HepG2 (cell line): ENCODE measurements around the gene SRCAP. TPM values are rescaled to one million over a fixed set of nuclear protein-coding genes. Genes with fewer than 3 reads are reported as not detected.

Experiments
- CCDC6 ChIP-seq: sonication (generic); formaldehyde crosslinking; IDR thresholded peaks from 2 replicates; pipeline ENCODE4 v1.8.1; 2022; ENCODE audit warnings: mild to moderate bottlenecking, missing genetic modification reagents, moderate library complexity
- DPF2 ChIP-seq: sonication (generic); formaldehyde crosslinking; IDR thresholded peaks from 2 replicates; pipeline ENCODE4 v1.4.0; 2020; ENCODE audit warnings: mild to moderate bottlenecking, low read depth, missing genetic modification reagents, borderline replicate concordance
- HOXA9 ChIP-seq: sonication (generic); formaldehyde crosslinking; IDR thresholded peaks from 2 replicates; pipeline ENCODE4 v1.8.1; 2022; ENCODE audit warnings: missing genetic modification reagents, mild to moderate bottlenecking, moderate library complexity, borderline replicate concordance
- ISL2 ChIP-seq: sonication (generic); formaldehyde crosslinking; IDR thresholded peaks from 2 replicates; pipeline ENCODE4 v1.5.0; 2020; ENCODE audit warnings: missing genetic modification reagents
- KMT2A ChIP-seq: sonication (generic); formaldehyde crosslinking; IDR thresholded peaks from 2 replicates; pipeline ENCODE4 v1.4.0; 2020; ENCODE audit warnings: missing genetic modification reagents
- KMT2B ChIP-seq: IDR thresholded peaks from 2 replicates; pipeline ENCODE4 v1.6.1; 2016; ENCODE audit warnings: missing genetic modification reagents, missing compliant biosample characterization
- MED13 ChIP-seq: sonication (generic); formaldehyde crosslinking; IDR thresholded peaks from 2 replicates; pipeline ENCODE4 v1.5.0; 2020; ENCODE audit warnings: missing genetic modification reagents
- PAF1 ChIP-seq: IDR thresholded peaks from 2 replicates; pipeline ENCODE4 v1.6.1; 2016; ENCODE audit warnings: missing genetic modification reagents, missing compliant biosample characterization
- RBM22 ChIP-seq: fragments of 200-400 bp; formaldehyde crosslinking; optimal IDR thresholded peaks from 2 replicates; pipeline ENCODE3; 2017; ENCODE audit warnings: mild to moderate bottlenecking, low read length, moderate library complexity
- RNF2 ChIP-seq: fragments of 450-650 bp; conservative IDR thresholded peaks from 2 replicates; pipeline ENCODE4 v1.6.1; 2016; ENCODE audit warnings: low read depth
- SSRP1 ChIP-seq: IDR thresholded peaks from 2 replicates; pipeline ENCODE4 v1.6.1; 2016; ENCODE audit warnings: control low read depth
- TRIM24 ChIP-seq: sonication (generic); formaldehyde crosslinking; IDR thresholded peaks from 2 replicates; pipeline ENCODE4 v1.8.0; 2022; ENCODE audit warnings: mild to moderate bottlenecking, missing genetic modification reagents
- WIZ ChIP-seq: sonication (generic); formaldehyde crosslinking; IDR thresholded peaks from 2 replicates; pipeline ENCODE4 v1.5.1; 2020; ENCODE audit warnings: mild to moderate bottlenecking, missing genetic modification reagents
- ZNF230 ChIP-seq: sonication (generic); formaldehyde crosslinking; IDR thresholded peaks from 2 replicates; pipeline ENCODE4 v1.4.0; 2020; ENCODE audit warnings: mild to moderate bottlenecking, missing genetic modification reagents
- ZNF234 ChIP-seq: sonication (generic); formaldehyde crosslinking; conservative IDR thresholded peaks from 2 replicates; pipeline ENCODE4 v1.5.1; 2020; ENCODE audit warnings: mild to moderate bottlenecking, missing genetic modification reagents
- ZNF432 ChIP-seq: sonication (generic); formaldehyde crosslinking; IDR thresholded peaks from 2 replicates; pipeline ENCODE4 v1.5.0; 2020; ENCODE audit warnings: missing genetic modification reagents, mild to moderate bottlenecking, borderline replicate concordance
- ZNF441 ChIP-seq: sonication (generic); formaldehyde crosslinking; IDR thresholded peaks from 2 replicates; pipeline ENCODE4 v1.7.0; 2021; ENCODE audit warnings: missing genetic modification reagents, borderline replicate concordance
- ZNF468 ChIP-seq: sonication (generic); formaldehyde crosslinking; IDR thresholded peaks from 2 replicates; pipeline ENCODE4 v1.8.0; 2022; ENCODE audit warnings: mild to moderate bottlenecking, moderate library complexity, missing genetic modification reagents
- ZNF563 ChIP-seq: sonication (generic); formaldehyde crosslinking; IDR thresholded peaks from 2 replicates; pipeline ENCODE4 v1.8.0; 2022; ENCODE audit warnings: mild to moderate bottlenecking, moderate library complexity, missing genetic modification reagents
- polyA plus RNA-seq, 8 experiments: library from polyadenylated mRNA; depleted of rRNA in 3 of 8; stranded (reverse) in 7 of 8; unstranded in 1 of 8; fragments of >200 nt; fragmentation: Illumina TruSeq in 4 of 8; extraction: Trizol in 4 of 8; gene quantifications; 2 replicates each; pipeline versions ENCODE4 v1.2.1 to v1.2.3, GENCODE V29; 2011 to 2016; ENCODE audit warnings: low read depth in 4 of 8, missing spikeins in 1 of 8, mixed read lengths in 1 of 8; ENCODE audit not compliant: insufficient read depth in 1 of 8
- total RNA-seq, 5 experiments: library from RNA; depleted of rRNA; stranded (reverse); fragments of >200 nt; fragmentation: Illumina TruSeq; extraction: Trizol; gene quantifications; 2 replicates each; pipeline ENCODE4 v1.2.3, GENCODE V29; 2016; ENCODE audit warnings: low read depth in 1 of 5
- TF ChIP-seq, protein P1 (sequence below): sonication (generic); formaldehyde crosslinking; IDR thresholded peaks from 2 replicates; pipeline ENCODE4 v1.9.0; 2021; ENCODE audit warnings: mild to moderate bottlenecking, missing genetic modification reagents
- TF ChIP-seq, protein P2 (sequence below): sonication (generic); formaldehyde crosslinking; IDR thresholded peaks from 2 replicates; pipeline ENCODE4 v1.9.0; 2022; ENCODE audit warnings: missing genetic modification reagents, mild to moderate bottlenecking, borderline replicate concordance

The SRCAP gene
- total and polyA plus RNA-seq, 2 of the 13 experiments (the other 11 are each of a cell fraction or from before 2014, with no cell fraction given) = 4.9 to 9.0 TPM

DNA sequence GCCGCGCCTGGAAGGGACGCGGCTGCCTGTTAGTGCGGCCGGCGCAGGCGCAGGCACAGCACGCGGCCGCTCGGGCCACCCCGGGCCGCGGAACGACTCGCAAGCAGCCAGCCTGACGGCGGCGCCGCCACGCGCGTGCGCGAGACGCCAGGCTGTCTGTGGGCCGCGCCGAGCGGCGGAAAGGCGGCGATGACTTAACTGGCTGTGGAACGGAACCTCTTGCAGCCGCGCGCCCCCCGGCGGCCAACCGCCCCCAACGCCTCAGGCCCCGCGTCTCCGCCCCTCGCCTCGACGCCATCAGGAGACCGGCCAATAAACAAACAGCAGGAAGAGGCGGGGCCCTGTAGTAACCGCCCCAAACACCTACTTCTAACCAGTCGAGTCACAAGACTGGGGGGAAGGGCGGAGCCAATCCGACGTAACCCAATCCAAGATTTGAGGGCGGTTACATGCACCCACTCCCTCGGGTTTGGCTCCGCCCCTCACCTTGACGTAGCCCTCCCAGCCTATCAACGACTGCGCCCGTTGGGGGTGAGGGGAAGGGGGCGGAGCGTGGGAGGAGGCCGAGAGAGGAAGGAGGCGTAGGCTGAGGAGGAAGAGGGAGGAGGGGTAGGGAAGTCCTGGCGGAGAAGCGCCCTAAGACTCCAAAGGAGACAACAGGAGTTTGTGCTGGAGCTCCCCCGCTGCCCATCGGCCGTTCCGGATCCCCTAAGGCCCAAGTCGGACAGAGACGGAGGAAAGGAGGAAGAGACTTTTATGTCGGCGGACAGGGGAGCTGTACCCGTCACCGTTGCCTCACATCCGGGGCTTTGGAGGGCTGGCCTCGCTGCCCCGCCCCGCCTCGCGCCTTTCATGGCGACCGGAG, 40.9 kb upstream of the SRCAP start, which contains the start of gene FBRS (continued):
- peak; percentile 12 for TF ChIP-seq RBM22
- TF ChIP-seq DPF2 = no peak
- peak; percentile 66; the same call in 1 of the 2 replicates for TF ChIP-seq KMT2B (CRISPR knock-in tag)
- TF ChIP-seq ZNF432 (CRISPR knock-in tag) = no peak
- 0 out of 2 replicates have a peak, but pooled peaks have one; percentile 16 for TF ChIP-seq ZNF230
- no peak; the same call in 1 of the 2 replicates for TF ChIP-seq KMT2A (CRISPR knock-in tag)
- peak; percentile 80 for TF ChIP-seq MED13 (CRISPR knock-in tag)
- peak; percentile 86; the same call in 1 of the 2 replicates for TF ChIP-seq ZNF468
- no peak for TF ChIP-seq PAF1 (CRISPR knock-in tag)
- no peak; the same call in none of the 2 replicates for TF ChIP-seq ZNF441 (CRISPR knock-in tag)
- TF ChIP-seq, protein P1, sequence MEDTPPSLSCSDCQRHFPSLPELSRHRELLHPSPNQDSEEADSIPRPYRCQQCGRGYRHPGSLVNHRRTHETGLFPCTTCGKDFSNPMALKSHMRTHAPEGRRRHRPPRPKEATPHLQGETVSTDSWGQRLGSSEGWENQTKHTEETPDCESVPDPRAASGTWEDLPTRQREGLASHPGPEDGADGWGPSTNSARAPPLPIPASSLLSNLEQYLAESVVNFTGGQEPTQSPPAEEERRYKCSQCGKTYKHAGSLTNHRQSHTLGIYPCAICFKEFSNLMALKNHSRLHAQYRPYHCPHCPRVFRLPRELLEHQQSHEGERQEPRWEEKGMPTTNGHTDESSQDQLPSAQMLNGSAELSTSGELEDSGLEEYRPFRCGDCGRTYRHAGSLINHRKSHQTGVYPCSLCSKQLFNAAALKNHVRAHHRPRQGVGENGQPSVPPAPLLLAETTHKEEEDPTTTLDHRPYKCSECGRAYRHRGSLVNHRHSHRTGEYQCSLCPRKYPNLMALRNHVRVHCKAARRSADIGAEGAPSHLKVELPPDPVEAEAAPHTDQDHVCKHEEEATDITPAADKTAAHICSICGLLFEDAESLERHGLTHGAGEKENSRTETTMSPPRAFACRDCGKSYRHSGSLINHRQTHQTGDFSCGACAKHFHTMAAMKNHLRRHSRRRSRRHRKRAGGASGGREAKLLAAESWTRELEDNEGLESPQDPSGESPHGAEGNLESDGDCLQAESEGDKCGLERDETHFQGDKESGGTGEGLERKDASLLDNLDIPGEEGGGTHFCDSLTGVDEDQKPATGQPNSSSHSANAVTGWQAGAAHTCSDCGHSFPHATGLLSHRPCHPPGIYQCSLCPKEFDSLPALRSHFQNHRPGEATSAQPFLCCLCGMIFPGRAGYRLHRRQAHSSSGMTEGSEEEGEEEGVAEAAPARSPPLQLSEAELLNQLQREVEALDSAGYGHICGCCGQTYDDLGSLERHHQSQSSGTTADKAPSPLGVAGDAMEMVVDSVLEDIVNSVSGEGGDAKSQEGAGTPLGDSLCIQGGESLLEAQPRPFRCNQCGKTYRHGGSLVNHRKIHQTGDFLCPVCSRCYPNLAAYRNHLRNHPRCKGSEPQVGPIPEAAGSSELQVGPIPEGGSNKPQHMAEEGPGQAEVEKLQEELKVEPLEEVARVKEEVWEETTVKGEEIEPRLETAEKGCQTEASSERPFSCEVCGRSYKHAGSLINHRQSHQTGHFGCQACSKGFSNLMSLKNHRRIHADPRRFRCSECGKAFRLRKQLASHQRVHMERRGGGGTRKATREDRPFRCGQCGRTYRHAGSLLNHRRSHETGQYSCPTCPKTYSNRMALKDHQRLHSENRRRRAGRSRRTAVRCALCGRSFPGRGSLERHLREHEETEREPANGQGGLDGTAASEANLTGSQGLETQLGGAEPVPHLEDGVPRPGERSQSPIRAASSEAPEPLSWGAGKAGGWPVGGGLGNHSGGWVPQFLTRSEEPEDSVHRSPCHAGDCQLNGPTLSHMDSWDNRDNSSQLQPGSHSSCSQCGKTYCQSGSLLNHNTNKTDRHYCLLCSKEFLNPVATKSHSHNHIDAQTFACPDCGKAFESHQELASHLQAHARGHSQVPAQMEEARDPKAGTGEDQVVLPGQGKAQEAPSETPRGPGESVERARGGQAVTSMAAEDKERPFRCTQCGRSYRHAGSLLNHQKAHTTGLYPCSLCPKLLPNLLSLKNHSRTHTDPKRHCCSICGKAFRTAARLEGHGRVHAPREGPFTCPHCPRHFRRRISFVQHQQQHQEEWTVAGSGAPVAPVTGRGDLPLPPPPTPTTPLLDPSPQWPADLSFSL (CRISPR knock-in tag) = no peak
- TF ChIP-seq WIZ = peak; percentile 52; the same call in 1 of the 2 replicates
- no peak for TF ChIP-seq ZNF234 (CRISPR knock-in tag)
- 0 out of 2 replicates have a peak, but pooled peaks have one; percentile 20 for TF ChIP-seq CCDC6 (CRISPR knock-in tag)
- TF ChIP-seq RNF2 = peak; percentile 61; the same call in 1 of the 2 replicates
- no peak for TF ChIP-seq TRIM24
- TF ChIP-seq ZNF563 (CRISPR knock-in tag) = peak; percentile 88
- TF ChIP-seq ISL2 (CRISPR knock-in tag) = no peak; the same call in 1 of the 2 replicates
- TF ChIP-seq HOXA9 (CRISPR knock-in tag) = no peak
- no peak for TF ChIP-seq SSRP1
- TF ChIP-seq, protein P2, sequence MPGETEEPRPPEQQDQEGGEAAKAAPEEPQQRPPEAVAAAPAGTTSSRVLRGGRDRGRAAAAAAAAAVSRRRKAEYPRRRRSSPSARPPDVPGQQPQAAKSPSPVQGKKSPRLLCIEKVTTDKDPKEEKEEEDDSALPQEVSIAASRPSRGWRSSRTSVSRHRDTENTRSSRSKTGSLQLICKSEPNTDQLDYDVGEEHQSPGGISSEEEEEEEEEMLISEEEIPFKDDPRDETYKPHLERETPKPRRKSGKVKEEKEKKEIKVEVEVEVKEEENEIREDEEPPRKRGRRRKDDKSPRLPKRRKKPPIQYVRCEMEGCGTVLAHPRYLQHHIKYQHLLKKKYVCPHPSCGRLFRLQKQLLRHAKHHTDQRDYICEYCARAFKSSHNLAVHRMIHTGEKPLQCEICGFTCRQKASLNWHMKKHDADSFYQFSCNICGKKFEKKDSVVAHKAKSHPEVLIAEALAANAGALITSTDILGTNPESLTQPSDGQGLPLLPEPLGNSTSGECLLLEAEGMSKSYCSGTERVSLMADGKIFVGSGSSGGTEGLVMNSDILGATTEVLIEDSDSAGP (CRISPR knock-in tag) = no peak; the same call in 1 of the 2 replicates
